Nephron progenitor cell (in vitro differentiated cells): ENCODE measurements around the gene SERPINE2.
A peak's percentile ranks its signal among the peaks of the same experiment; 100 is the strongest.

Experiments used
- DNase-seq: peaks from one replicate; pipeline ENCODE4 v3.0.0; 2021
- H3K27ac Mint-ChIP-seq: 2 replicates; pipeline ENCODE4 v1.8.0; 2021; ENCODE audit warnings: mild to moderate bottlenecking, moderate library complexity, mixed read lengths
- H3K27me3 Mint-ChIP-seq: 2 replicates; pipeline ENCODE4 v1.8.0; 2021; ENCODE audit warnings: mild to moderate bottlenecking, low read depth, mixed read lengths; ENCODE audit not compliant: poor library complexity
- H3K36me3 Mint-ChIP-seq: 2 replicates; pipeline ENCODE4 v1.8.0; 2021; ENCODE audit warnings: low read depth, mixed read lengths
- H3K4me1 Mint-ChIP-seq: 2 replicates; pipeline ENCODE4 v1.8.0; 2021; ENCODE audit warnings: mixed read lengths
- H3K4me3 Mint-ChIP-seq: 2 replicates; pipeline ENCODE4 v1.8.0; 2021; ENCODE audit warnings: mild to moderate bottlenecking, moderate library complexity, mixed read lengths
- H3K9me3 Mint-ChIP-seq: 2 replicates; pipeline ENCODE4 v1.8.0; 2021; ENCODE audit warnings: mild to moderate bottlenecking, moderate library complexity, mixed read lengths
- CTCF ChIP-seq: fragments of 200-600 bp; sonication (generic); IDR thresholded peaks from 2 replicates; pipeline ENCODE4 v1.5.0; 2021; ENCODE audit warnings: antibody characterized with exemption

The SERPINE2 gene

GRCh38 chr2:223997938-223998337 is 41.1 kb downstream of the SERPINE2 start:
- Mint-ChIP-seq H3K4me3 (no peak overlapping the region), H3K27ac (no peak overlapping the region), H3K36me3 (peaks cover 44% of the 10 kb centered on the region), H3K9me3 (no peaks in the 10 kb centered on the region), H3K27me3 (peaks cover 5% of the 10 kb centered on the region), H3K4me1 (peaks cover 34% of the 10 kb centered on the region)
- TF ChIP-seq CTCF: no peak
- DNase-seq: no peak

GRCh38 chr2:223996391-223996790 is 42.7 kb downstream of the SERPINE2 start:
- Mint-ChIP-seq H3K9me3 (no peaks in the 10 kb centered on the region), H3K4me1 (peaks cover 40% of the 10 kb centered on the region), H3K36me3 (peaks cover 44% of the 10 kb centered on the region), H3K27me3 (peaks cover 5% of the 10 kb centered on the region), H3K4me3 (no peak overlapping the region), H3K27ac (no peak overlapping the region)
- TF ChIP-seq CTCF: no peak
- no peak for DNase-seq

GRCh38 chr2:223995569-223995968 is 43.5 kb downstream of the SERPINE2 start:
- Mint-ChIP-seq H3K27ac (no peak overlapping the region), H3K9me3 (no peaks in the 10 kb centered on the region), H3K4me3 (no peak overlapping the region), H3K36me3 (peaks cover 36% of the 10 kb centered on the region), H3K4me1 (peaks cover 40% of the 10 kb centered on the region), H3K27me3 (peaks cover 5% of the 10 kb centered on the region)
- no peak for TF ChIP-seq CTCF
- no peak for DNase-seq

GRCh38 chr2:223994562-223995162 is 44.4 kb downstream of the SERPINE2 start:
- Mint-ChIP-seq H3K27me3 (peaks cover 5% of the 10 kb centered on the region), H3K4me3 (no peak overlapping the region), H3K9me3 (no peaks in the 10 kb centered on the region), H3K36me3 (peaks cover 27% of the 10 kb centered on the region), H3K27ac (peak overlapping the region; percentile 50), H3K4me1 (peaks cover 37% of the 10 kb centered on the region)
- no peak for DNase-seq
- no peak for TF ChIP-seq CTCF

GRCh38 chr2:223993634-223994232 is 45.4 kb downstream of the SERPINE2 start:
- peaks cover 25% of the 10 kb centered on the region for H3K36me3 Mint-ChIP-seq
- no peak overlapping the region for H3K4me3 Mint-ChIP-seq
- peaks cover 5% of the 10 kb centered on the region for H3K27me3 Mint-ChIP-seq
- peak; percentile 68 for DNase-seq
- H3K9me3 Mint-ChIP-seq: no peaks in the 10 kb centered on the region
- TF ChIP-seq CTCF: peak; percentile 77
- peaks cover 41% of the 10 kb centered on the region for H3K4me1 Mint-ChIP-seq
- no peak overlapping the region for H3K27ac Mint-ChIP-seq

GRCh38 chr2:223991611-223992010 is 47.5 kb downstream of the SERPINE2 start:
- H3K4me1 Mint-ChIP-seq: peaks cover 41% of the 10 kb centered on the region
- DNase-seq: no peak
- H3K27ac Mint-ChIP-seq: no peak overlapping the region
- H3K36me3 Mint-ChIP-seq: peaks cover 9% of the 10 kb centered on the region
- H3K27me3 Mint-ChIP-seq: peaks cover 3% of the 10 kb centered on the region
- no peaks in the 10 kb centered on the region for H3K9me3 Mint-ChIP-seq
- no peak for TF ChIP-seq CTCF
- H3K4me3 Mint-ChIP-seq: no peak overlapping the region
